B cell (primary cell): ENCODE measurements around the gene ZNF776. TPM values are rescaled to one million over a fixed set of nuclear protein-coding genes. Genes with fewer than 3 reads are reported as not detected.
A peak's percentile ranks its signal among the peaks of the same experiment; 100 is the strongest.

Source experiments
- ATAC-seq: fragments of 200-7000 bp; cut with Tn5 transposase; one replicate; pipeline ENCODE4 v1.10.0; 2021; ENCODE audit warnings: low read depth, mild to moderate bottlenecking, moderate number of reproducible peaks, moderate library complexity
- CTCF ChIA-PET: fragments of 350-600 bp; sonication (Branson Sonifier 250); formaldehyde crosslinking; loops from one replicate; lab custom pipeline; 2021; ENCODE audit warnings: antibody characterized with exemption, inconsistent platforms; lab: Charles Lee
- POLR2A ChIA-PET: fragments of 350-600 bp; sonication (Branson Sonifier 250); formaldehyde crosslinking; loops from one replicate; lab custom pipeline; 2021; ENCODE audit warnings: antibody characterized with exemption; lab: Charles Lee
- DNase-seq: peaks from one replicate; pipeline ENCODE4 v3.0.0; 2013
- H2AFZ ChIP-seq: 2 replicates; pipeline ENCODE4 v1.6.1; 2012; ENCODE audit warnings: mild to moderate bottlenecking, low read depth, low read length; ENCODE audit not compliant: insufficient read depth, poor library complexity, severe bottlenecking
- H3K27ac ChIP-seq, 2 donors: 1 replicate in 1 of 2; 2 replicates in 1 of 2; pipeline ENCODE4 v1.5.1; 2012 to 2013; ENCODE audit warnings: low read length in 2 of 2, mild to moderate bottlenecking in 2 of 2, moderate library complexity in 1 of 2
- H3K27me3 ChIP-seq, 4 experiments: fragments of 200-600 bp in 1 of 4; sonication (generic) in 1 of 4; replicated peaks in 1 of 4; 1 replicate in 2 of 4; 2 replicates in 2 of 4; pipeline versions ENCODE4 v1.6.1 to v1.7.0; 2013 to 2016; ENCODE audit warnings: low read length in 3 of 4, mild to moderate bottlenecking in 2 of 4, mixed read lengths in 1 of 4, moderate library complexity in 1 of 4; ENCODE audit not compliant: insufficient read depth in 4 of 4, control insufficient read depth in 3 of 4; ENCODE audit errors: control extremely low read depth in 1 of 4
- H3K36me3 ChIP-seq, 2 experiments: replicated peaks in 1 of 2; 1 replicate in 1 of 2; 2 replicates in 1 of 2; pipeline versions ENCODE4 v1.6.1 to v1.7.1; 2013; ENCODE audit warnings: low read length in 1 of 2; ENCODE audit not compliant: insufficient read depth in 2 of 2, control insufficient read depth in 1 of 2; ENCODE audit errors: control extremely low read depth in 1 of 2, extremely low read depth in 1 of 2
- H3K4me1 ChIP-seq, 2 donors: fragments of 200-600 bp in 1 of 2; sonication (generic) in 1 of 2; 1 replicate in 1 of 2; 2 replicates in 1 of 2; pipeline versions ENCODE4 v1.5.1 to v1.6.1; 2013 to 2017; ENCODE audit warnings: low read length in 2 of 2; ENCODE audit not compliant: control insufficient read depth in 2 of 2, insufficient read depth in 2 of 2
- H3K4me2 ChIP-seq: replicated peaks from 2 replicates; pipeline ENCODE3; 2012; ENCODE audit warnings: mild to moderate bottlenecking, low read depth, low read length; ENCODE audit not compliant: poor library complexity, severe bottlenecking
- H3K4me3 ChIP-seq, 5 experiments: fragments of 200-600 bp in 1 of 5; sonication (generic) in 1 of 5; 1 replicate in 3 of 5; 2 replicates in 2 of 5; pipeline versions ENCODE4 v1.5.1 to v1.7.0; 2011 to 2016; ENCODE audit warnings: low read length in 4 of 5, mild to moderate bottlenecking in 4 of 5, low read depth in 2 of 5, control low read depth in 1 of 5, moderate library complexity in 1 of 5; ENCODE audit not compliant: insufficient read depth in 1 of 5; ENCODE audit errors: control extremely low read depth in 1 of 5, extremely low read depth in 1 of 5
- H3K79me2 ChIP-seq: fragments of 200-600 bp; sonication (generic); one replicate; pipeline ENCODE4 v1.6.0; 2016; ENCODE audit warnings: low read length; ENCODE audit not compliant: control insufficient read depth, insufficient read depth
- H3K9ac ChIP-seq: fragments of 200-600 bp; sonication (generic); 2 replicates; pipeline ENCODE4 v1.6.1; 2017; ENCODE audit warnings: mild to moderate bottlenecking, low read length, moderate library complexity
- H3K9me3 ChIP-seq, 3 donors: one replicate each; pipeline versions ENCODE4 v1.6.1 to v1.7.1; 2013; ENCODE audit warnings: low read length in 2 of 3; ENCODE audit not compliant: control insufficient read depth in 2 of 3, insufficient read depth in 1 of 3; ENCODE audit errors: control extremely low read depth in 1 of 3
- H4K20me1 ChIP-seq: 2 replicates; pipeline ENCODE4 v1.6.0; 2012; ENCODE audit warnings: mild to moderate bottlenecking, low read length; ENCODE audit not compliant: insufficient read depth, control insufficient read depth, poor library complexity, severe bottlenecking
- H3K27ac Mint-ChIP-seq: one replicate; pipeline ENCODE4 v1.8.0; 2021; ENCODE audit warnings: mixed read lengths
- H3K27me3 Mint-ChIP-seq: one replicate; pipeline ENCODE4 v1.8.0; 2021; ENCODE audit warnings: mixed read lengths
- H3K4me1 Mint-ChIP-seq: one replicate; pipeline ENCODE4 v1.8.0; 2021; ENCODE audit warnings: mixed read lengths
- H3K4me3 Mint-ChIP-seq: one replicate; pipeline ENCODE4 v1.8.0; 2021; ENCODE audit warnings: mixed read lengths
- H3K9me3 Mint-ChIP-seq: one replicate; pipeline ENCODE4 v1.8.0; 2022; ENCODE audit warnings: mixed read lengths; ENCODE audit not compliant: insufficient read depth
- EZH2 ChIP-seq: IDR thresholded peaks from 2 replicates; pipeline ENCODE4 v1.6.1; 2012; ENCODE audit warnings: borderline replicate concordance, low read depth, mild to moderate bottlenecking, moderate library complexity, low read length; ENCODE audit not compliant: insufficient read depth, poor library complexity, severe bottlenecking
- WGBS: methylation state at CpG from one replicate; pipeline ENCODE4 v1.1.5; 2013; ENCODE audit warnings: missing lambda C conversion rate; ENCODE audit not compliant: insufficient coverage; 5-methylcytosine and 5-hydroxymethylcytosine counted together
- intact Hi-C: fragments of 100-400 bp; cut with micrococcal nuclease; formaldehyde crosslinking; loops from one replicate; pipeline ENCODE4 v1.10.0; 2022
- polyA plus RNA-seq: library from polyadenylated mRNA; depleted of rRNA; stranded (reverse); fragments of >200 nt; gene quantifications from 2 replicates; pipeline ENCODE4 v1.2.3, GENCODE V29; 2012
- total RNA-seq, 2 donors: library from RNA; stranded (reverse); fragments of 120-200 nt in 1 of 2; gene quantifications; 1 replicate in 1 of 2; 2 replicates in 1 of 2; pipeline versions ENCODE4 v1.2.3 to v1.2.4, GENCODE V29; 2013 to 2022
- TF ChIP-seq, protein P1 (sequence below): fragments of 200-600 bp; IDR thresholded peaks from one replicate; pipeline ENCODE4 v1.8.0; 2022; ENCODE audit warnings: antibody characterized with exemption, mild to moderate bottlenecking

ZNF776 gene
- total and polyA plus RNA-seq, 2 donors (not counting 1 experiment from before 2014, with no cell fraction given): 15.6 to 47.5 TPM

DNA sequence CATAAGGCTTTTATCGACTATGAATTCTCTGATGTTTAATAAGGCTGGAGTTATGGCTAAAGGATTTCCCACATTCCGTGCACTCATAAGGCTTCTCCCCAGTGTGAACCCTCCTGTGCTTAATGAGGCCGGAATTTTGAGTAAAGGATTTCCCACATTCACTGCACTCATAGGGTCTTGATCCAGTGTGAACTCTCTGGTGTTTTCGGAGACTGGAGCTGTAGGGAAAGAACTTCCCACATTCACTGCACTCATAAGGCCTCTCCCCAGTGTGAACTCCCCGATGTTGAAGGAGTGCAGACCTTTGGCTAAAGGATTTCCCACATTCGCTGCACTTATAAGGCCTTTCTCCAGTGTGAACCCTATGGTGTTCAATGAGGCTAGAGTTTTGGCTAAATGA lies 45.0 kb upstream of the ZNF776 start:
- Mint-ChIP-seq H3K27me3 (no peaks in the 10 kb centered on the region), H3K4me1 (peaks cover 23% of the 10 kb centered on the region), H3K4me3 (no peak overlapping the region), H3K9me3 (peaks cover 9% of the 10 kb centered on the region), H3K27ac (no peak overlapping the region)
- intact Hi-C loops: no loop called here
- TF ChIP-seq EZH2: no peak
- TF ChIP-seq, protein P1, sequence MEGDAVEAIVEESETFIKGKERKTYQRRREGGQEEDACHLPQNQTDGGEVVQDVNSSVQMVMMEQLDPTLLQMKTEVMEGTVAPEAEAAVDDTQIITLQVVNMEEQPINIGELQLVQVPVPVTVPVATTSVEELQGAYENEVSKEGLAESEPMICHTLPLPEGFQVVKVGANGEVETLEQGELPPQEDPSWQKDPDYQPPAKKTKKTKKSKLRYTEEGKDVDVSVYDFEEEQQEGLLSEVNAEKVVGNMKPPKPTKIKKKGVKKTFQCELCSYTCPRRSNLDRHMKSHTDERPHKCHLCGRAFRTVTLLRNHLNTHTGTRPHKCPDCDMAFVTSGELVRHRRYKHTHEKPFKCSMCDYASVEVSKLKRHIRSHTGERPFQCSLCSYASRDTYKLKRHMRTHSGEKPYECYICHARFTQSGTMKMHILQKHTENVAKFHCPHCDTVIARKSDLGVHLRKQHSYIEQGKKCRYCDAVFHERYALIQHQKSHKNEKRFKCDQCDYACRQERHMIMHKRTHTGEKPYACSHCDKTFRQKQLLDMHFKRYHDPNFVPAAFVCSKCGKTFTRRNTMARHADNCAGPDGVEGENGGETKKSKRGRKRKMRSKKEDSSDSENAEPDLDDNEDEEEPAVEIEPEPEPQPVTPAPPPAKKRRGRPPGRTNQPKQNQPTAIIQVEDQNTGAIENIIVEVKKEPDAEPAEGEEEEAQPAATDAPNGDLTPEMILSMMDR: no peak
- H3K9ac ChIP-seq: no peak overlapping the region
- ATAC-seq (no peak), DNase-seq (no peak)
- peaks cover 7 to 19% (median 13%) of the 10 kb centered on the region in 3 donors for H3K9me3 ChIP-seq
- no peaks in the 10 kb centered on the region for H3K27me3 ChIP-seq
- 100% methylated on average over 1 of the region's 6 CpGs for WGBS
- peaks cover 50% of the 10 kb centered on the region for H3K79me2 ChIP-seq
- H3K36me3 ChIP-seq: peaks cover 30 to 55% of the 10 kb centered on the region in 2 experiments
- H3K27ac ChIP-seq: no peak overlapping the region
- peaks cover 23% of the 10 kb centered on the region for H4K20me1 ChIP-seq
- H3K4me3 ChIP-seq: no peak overlapping the region
- H3K4me1 ChIP-seq: peaks cover 10 to 11% of the 10 kb centered on the region in 2 donors
- POLR2A ChIA-PET: no interaction called here
- H2AFZ ChIP-seq: no peak overlapping the region
- H3K4me2 ChIP-seq: no peak overlapping the region
- CTCF ChIA-PET: no interaction called here

DNA sequence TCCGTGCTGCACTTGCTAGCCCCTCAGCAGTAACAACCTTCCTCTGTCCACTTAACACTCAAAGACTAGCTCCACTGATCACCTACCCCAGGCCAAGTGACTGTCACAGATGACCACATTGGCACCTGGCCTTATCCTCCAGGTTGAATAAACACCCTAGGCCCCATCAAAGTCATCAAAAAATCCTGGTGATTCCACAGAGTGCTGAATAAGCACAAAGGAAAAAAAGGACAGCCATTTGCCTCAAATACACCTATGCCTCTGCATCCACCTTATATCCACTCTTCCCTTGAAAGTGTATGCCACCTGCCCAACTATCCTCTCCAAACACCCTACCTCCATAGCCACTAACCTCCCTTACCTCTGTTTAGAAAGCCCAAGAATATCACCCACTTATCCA lies 40.3 kb upstream of the ZNF776 start:
- Mint-ChIP-seq H3K4me3 (peak overlapping the region; percentile 59), H3K27ac (peak overlapping the region; percentile 61), H3K27me3 (no peaks in the 10 kb centered on the region), H3K4me1 (peaks cover 46% of the 10 kb centered on the region), H3K9me3 (peaks cover 12% of the 10 kb centered on the region)
- POLR2A ChIA-PET: no interaction called here
- Histone ChIP-seq H3K27me3 (no peaks in the 10 kb centered on the region), H3K4me1 (peaks cover 23 to 35% of the 10 kb centered on the region in 2 donors), H2AFZ (no peak overlapping the region), H3K4me2 (peak overlapping the region; percentile 25), H4K20me1 (peaks cover 23% of the 10 kb centered on the region), H3K79me2 (peaks cover 68% of the 10 kb centered on the region), H3K9ac (no peak overlapping the region), H3K36me3 (peaks cover 19 to 45% of the 10 kb centered on the region in 2 experiments), H3K4me3 (no peak overlapping the region), H3K9me3 (peaks cover 5 to 31% (median 8%) of the 10 kb centered on the region in 3 donors), H3K27ac (peak overlapping the region in 1 of 2 donors; percentile 11)
- CTCF ChIA-PET: no interaction called here
- no peak for DNase-seq
- no peak for ATAC-seq
- intact Hi-C loops: no loop called here
- 100% methylated on average over 1 of the region's 1 CpG for WGBS
- TF ChIP-seq, protein P1: no peak
- no peak for TF ChIP-seq EZH2
